ENCODE results near the gene EPYC. TPM values are rescaled to one million over a fixed set of nuclear protein-coding genes. Genes with fewer than 3 reads are reported as not detected.

EPYC gene
- total and polyA plus RNA-seq, 2 of the 4 experiments (the other 2 are of a cell fraction) = not detected

DNA sequence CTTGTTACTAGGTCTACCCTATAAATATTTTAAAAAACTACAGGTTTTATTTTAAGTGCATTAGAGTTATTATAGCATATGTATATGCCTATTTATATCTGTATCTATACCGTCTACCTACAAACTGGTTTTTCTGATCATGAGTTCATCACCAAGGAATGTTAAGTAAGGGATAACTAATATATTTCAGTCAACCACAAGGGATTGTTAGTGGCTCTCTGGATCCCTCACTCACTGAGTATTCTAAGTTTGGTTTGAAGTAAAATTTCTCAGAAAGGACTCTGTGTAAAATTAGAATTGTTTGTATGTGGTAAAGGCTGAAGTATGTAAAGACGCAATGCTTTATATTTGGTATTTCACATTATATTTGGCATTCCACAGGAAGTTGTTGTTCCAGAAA is 4.8 kb downstream of the EPYC start:
- Histone ChIP-seq H3K4me1 (ENCODE audit: control insufficient read depth, insufficient read depth, low read length) (peaks cover 2% of the 10 kb centered on the region; the same call in 1 of the 2 replicates), H3K4me2 (ENCODE audit: low read depth, low read length) (no peak overlapping the region), H3K36me3 (ENCODE audit: control insufficient read depth, insufficient read depth, low read length) (no peaks in the 10 kb centered on the region), H4K91ac (ENCODE audit: insufficient read depth, low read depth, low read length) (no peak overlapping the region), H3K4me3 (ENCODE audit: insufficient read depth, low read depth, low read length) (no peak overlapping the region), H3K9ac (ENCODE audit: low read depth, low read length) (no peak overlapping the region), H3K27me3 (ENCODE audit: control insufficient read depth, insufficient read depth, low read length) (no peaks in the 10 kb centered on the region), H3K9me3 (ENCODE audit: control insufficient read depth, insufficient read depth, low read length) (no peaks in the 10 kb centered on the region), H4K5ac (ENCODE audit: low read depth, low read length) (no peak overlapping the region), H3K9me1 (ENCODE audit: insufficient read depth, low read length) (no peaks in the 10 kb centered on the region), H2BK15ac (ENCODE audit: low read depth, low read length) (no peak overlapping the region), H3K14ac (replicated peaks; ENCODE audit: low read depth, low read length) (no peak overlapping the region), H3K4ac (ENCODE audit: low read depth, low read length) (no peak overlapping the region), H3K79me1 (ENCODE audit: low read depth in 1 of 2, low read length in 2 of 2) (no peaks in the 10 kb centered on the region), H2BK20ac (ENCODE audit: low read depth, low read length) (no peak overlapping the region), H2BK5ac (ENCODE audit: low read depth, low read length, poor library complexity, severe bottlenecking) (peak overlapping the region; percentile 13), H2AK9ac (replicated peaks; ENCODE audit: low read depth, low read length, poor library complexity) (no peak overlapping the region), H3K56ac (ENCODE audit: extremely low read depth, insufficient read depth, low read length) (no peak overlapping the region), H3K27ac (ENCODE audit: insufficient read depth, low read length) (no peak overlapping the region), H2AK5ac (ENCODE audit: low read depth, low read length) (no peak overlapping the region), H3K23ac (ENCODE audit: low read depth, low read length) (no peak overlapping the region), H2AFZ (replicated peaks; ENCODE audit: low read length, poor library complexity) (no peak overlapping the region), H4K8ac (ENCODE audit: low read depth in 2 of 2, low read length in 2 of 2) (no peak overlapping the region), H2BK120ac (ENCODE audit: low read depth, low read length) (no peak overlapping the region), H4K20me1 (ENCODE audit: insufficient read depth, low read length) (no peaks in the 10 kb centered on the region), H3K18ac (ENCODE audit: low read depth, low read length) (no peak overlapping the region)
- peak; percentile 48 for DNase-seq
- WGBS, 2 experiments (ENCODE audit: extremely low coverage in 2 of 2, insufficient read length in 1 of 2) = no CpG with 5 or more reads among the region's 2 CpGs
- no TSS peak for BruUV-seq (replicated peaks)
- dilution Hi-C loops (cut with HindIII; ENCODE audit: low sequenced_read_pairs, unreplicated experiment) (loop anchor here (25.0 kb wide), 1 partner anchor 337 kb away; no protein-coding TSS in a partner anchor), in situ Hi-C loops (cut with MboI; ENCODE audit: low sequenced_read_pairs) (no loop called here), intact Hi-C loops (cut with micrococcal nuclease) (loop anchor here (5.0 kb wide), 1 partner anchor 107 kb away; no protein-coding TSS in a partner anchor)
- POLR2A ChIA-PET (ENCODE audit: unreplicated experiment) = no interaction called here
- CTCF ChIA-PET = no interaction called here
- peak; percentile 27; the same call in 1 of the 2 replicates for ATAC-seq (ENCODE audit: low read depth)
- no peak for TF ChIP-seq RCOR1 (IDR thresholded peaks at IDR 0.05; ENCODE audit: insufficient replicate concordance, low read length)
- TF ChIP-seq RAD21 (IDR thresholded peaks at IDR 0.05; ENCODE audit: low read length) = no peak
- TF ChIP-seq, protein P1, sequence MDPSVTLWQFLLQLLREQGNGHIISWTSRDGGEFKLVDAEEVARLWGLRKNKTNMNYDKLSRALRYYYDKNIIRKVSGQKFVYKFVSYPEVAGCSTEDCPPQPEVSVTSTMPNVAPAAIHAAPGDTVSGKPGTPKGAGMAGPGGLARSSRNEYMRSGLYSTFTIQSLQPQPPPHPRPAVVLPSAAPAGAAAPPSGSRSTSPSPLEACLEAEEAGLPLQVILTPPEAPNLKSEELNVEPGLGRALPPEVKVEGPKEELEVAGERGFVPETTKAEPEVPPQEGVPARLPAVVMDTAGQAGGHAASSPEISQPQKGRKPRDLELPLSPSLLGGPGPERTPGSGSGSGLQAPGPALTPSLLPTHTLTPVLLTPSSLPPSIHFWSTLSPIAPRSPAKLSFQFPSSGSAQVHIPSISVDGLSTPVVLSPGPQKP (IDR thresholded peaks at IDR 0.05; ENCODE audit: borderline replicate concordance, low read depth, low read length) = no peak
- no peak for TF ChIP-seq USF2 (IDR thresholded peaks at IDR 0.05; ENCODE audit: low read depth, low read length)
- TF ChIP-seq RFX5 (IDR thresholded peaks at IDR 0.05; ENCODE audit: low read depth, low read length) = no peak

Data from IMR-90 (cell line).